Measurements from ENCODE around the gene NMT2. TPM values are rescaled to one million over a fixed set of nuclear protein-coding genes. Genes with fewer than 3 reads are reported as not detected.

The NMT2 gene
- total RNA-seq, 1 experiment from 2014 or later: 14.3 TPM

- H3K27ac ChIP-seq (ENCODE audit: low read length): no peak overlapping the region
- no peaks in the 10 kb centered on the region for H3K9me3 ChIP-seq (ENCODE audit: control insufficient read depth, insufficient read depth, low read depth, low read length)
- BruUV-seq (replicated peaks): no TSS peak
- no peaks in the 10 kb centered on the region for H3K4me1 ChIP-seq (ENCODE audit: control insufficient read depth, insufficient read depth, low read length)
- ATAC-seq (no peak), DNase-seq (ENCODE audit: low read depth, low spot score) (no peak)
- TF ChIP-seq CTCF (IDR thresholded peaks at IDR 0.05): no peak
- no peak for TF ChIP-seq TCF7L2 (IDR thresholded peaks at IDR 0.05; ENCODE audit: low read depth, low read length)
- TF ChIP-seq POLR2AphosphoS5 (IDR thresholded peaks at IDR 0.05; ENCODE audit: low read depth, low read length): no peak
- no peak for TF ChIP-seq REST (IDR thresholded peaks at IDR 0.05; ENCODE audit: insufficient read depth in 1 of 2, low read depth in 2 of 2, low read length in 1 of 2)
- no peak for TF ChIP-seq SIN3A (IDR thresholded peaks at IDR 0.05; ENCODE audit: borderline replicate concordance, insufficient read depth, low read depth, low read length)
- in situ Hi-C loops (cut with HindIII; ENCODE audit: low pct_unique_long_range_greater_than_20kb, low sequenced_read_pairs): no loop called here
- H3K4me3 ChIP-seq (ENCODE audit: low read depth in 2 of 2, low read length in 2 of 2): no peak overlapping the region
- H3K27me3 ChIP-seq (ENCODE audit: control insufficient read depth, insufficient read depth, low read length): no peaks in the 10 kb centered on the region
- POLR2A ChIA-PET: no interaction called here
- CTCF ChIA-PET: no interaction called here
- no peaks in the 10 kb centered on the region; the same call in 1 of the 2 replicates for H3K36me3 ChIP-seq (ENCODE audit: control insufficient read depth, insufficient read depth, low read length)
- intact Hi-C loops (cut with micrococcal nuclease; ENCODE audit: unreplicated experiment): no loop called here
Observed at GRCh38 chr10:15113766-15114165, 54.7 kb downstream of the NMT2 start.

- ChIA-PET POLR2A (no interaction called here), CTCF (no interaction called here)
- TF ChIP-seq CTCF (IDR thresholded peaks at IDR 0.05) (no peak), REST (IDR thresholded peaks at IDR 0.05; ENCODE audit: insufficient read depth in 1 of 2, low read depth in 2 of 2, low read length in 1 of 2) (no peak), SIN3A (IDR thresholded peaks at IDR 0.05; ENCODE audit: borderline replicate concordance, insufficient read depth, low read depth, low read length) (no peak), POLR2AphosphoS5 (IDR thresholded peaks at IDR 0.05; ENCODE audit: low read depth, low read length) (no peak), TCF7L2 (IDR thresholded peaks at IDR 0.05; ENCODE audit: low read depth, low read length) (no peak)
- in situ Hi-C loops (cut with HindIII; ENCODE audit: low pct_unique_long_range_greater_than_20kb, low sequenced_read_pairs): no loop called here
- intact Hi-C loops (cut with micrococcal nuclease; ENCODE audit: unreplicated experiment): no loop called here
- Histone ChIP-seq H3K36me3 (ENCODE audit: control insufficient read depth, insufficient read depth, low read length) (no peaks in the 10 kb centered on the region; the same call in 1 of the 2 replicates), H3K27ac (ENCODE audit: low read length) (no peak overlapping the region), H3K4me1 (ENCODE audit: control insufficient read depth, insufficient read depth, low read length) (no peaks in the 10 kb centered on the region), H3K4me3 (ENCODE audit: low read depth in 2 of 2, low read length in 2 of 2) (no peak overlapping the region), H3K9me3 (ENCODE audit: control insufficient read depth, insufficient read depth, low read depth, low read length) (no peaks in the 10 kb centered on the region), H3K27me3 (ENCODE audit: control insufficient read depth, insufficient read depth, low read length) (no peaks in the 10 kb centered on the region)
- ATAC-seq (no peak), DNase-seq (ENCODE audit: low read depth, low spot score) (no peak)
- BruUV-seq (replicated peaks): no TSS peak
Observed at GRCh38 chr10:15112657-15113056, 55.8 kb downstream of the NMT2 start.

Measured in Panc1 (cell line).